RPMI7951 (cell line): Measurements from ENCODE around the gene SDK2. TPM values are rescaled to one million over a fixed set of nuclear protein-coding genes. Genes with fewer than 3 reads are reported as not detected.

Experiments
- DNase-seq: peaks from one replicate; pipeline ENCODE4 v3.0.0-alpha.2; 2012; ENCODE audit warnings: low read depth
- total RNA-seq: library from RNA; depleted of rRNA; stranded (reverse); fragments of >200 nt; shearing (Covaris generic); gene quantifications from 2 replicates; pipeline ENCODE4 v1.2.3, GENCODE V29; 2014

Gene SDK2
- total RNA-seq, 1 experiment from 2014 or later, result 1.1 TPM

DNA sequence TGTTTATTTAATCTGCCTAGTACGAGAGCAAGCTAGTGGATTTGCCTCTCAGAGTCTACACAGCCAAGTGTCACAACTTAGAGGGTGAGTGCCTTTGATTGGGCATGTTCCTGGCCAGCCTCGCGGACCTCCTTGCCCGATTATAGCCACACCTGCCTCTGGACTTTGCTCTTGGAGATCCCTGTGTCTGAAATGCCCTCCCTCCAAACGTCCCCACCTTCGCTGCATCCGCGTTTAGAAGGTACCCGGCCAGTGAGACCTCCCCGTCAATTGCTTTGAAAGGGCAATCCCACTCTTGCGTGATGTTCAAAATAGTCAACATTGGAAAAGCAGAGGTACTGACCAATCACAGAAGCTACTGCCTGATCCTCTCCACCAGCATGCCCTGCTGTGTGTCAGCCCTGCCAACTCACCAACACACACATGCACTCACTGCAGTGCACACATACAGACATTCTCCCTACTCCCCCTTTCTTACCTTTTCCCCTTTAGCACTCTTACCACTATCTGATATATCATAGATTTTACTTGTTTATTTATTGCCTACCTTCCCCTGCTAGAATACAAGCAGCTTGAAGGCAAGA is 6.5 kb upstream of the SDK2 start:
- DNase-seq, result no peak

GRCh38 chr17:73650140-73650539 is 5.9 kb upstream of the SDK2 start:
- no peak for DNase-seq

GRCh38 chr17:73648974-73649373 is 4.7 kb upstream of the SDK2 start:
- no peak for DNase-seq

- no peak for DNase-seq
These were observed 4.2 kb upstream of the SDK2 start for GRCh38 chr17:73648543-73648820.

DNA sequence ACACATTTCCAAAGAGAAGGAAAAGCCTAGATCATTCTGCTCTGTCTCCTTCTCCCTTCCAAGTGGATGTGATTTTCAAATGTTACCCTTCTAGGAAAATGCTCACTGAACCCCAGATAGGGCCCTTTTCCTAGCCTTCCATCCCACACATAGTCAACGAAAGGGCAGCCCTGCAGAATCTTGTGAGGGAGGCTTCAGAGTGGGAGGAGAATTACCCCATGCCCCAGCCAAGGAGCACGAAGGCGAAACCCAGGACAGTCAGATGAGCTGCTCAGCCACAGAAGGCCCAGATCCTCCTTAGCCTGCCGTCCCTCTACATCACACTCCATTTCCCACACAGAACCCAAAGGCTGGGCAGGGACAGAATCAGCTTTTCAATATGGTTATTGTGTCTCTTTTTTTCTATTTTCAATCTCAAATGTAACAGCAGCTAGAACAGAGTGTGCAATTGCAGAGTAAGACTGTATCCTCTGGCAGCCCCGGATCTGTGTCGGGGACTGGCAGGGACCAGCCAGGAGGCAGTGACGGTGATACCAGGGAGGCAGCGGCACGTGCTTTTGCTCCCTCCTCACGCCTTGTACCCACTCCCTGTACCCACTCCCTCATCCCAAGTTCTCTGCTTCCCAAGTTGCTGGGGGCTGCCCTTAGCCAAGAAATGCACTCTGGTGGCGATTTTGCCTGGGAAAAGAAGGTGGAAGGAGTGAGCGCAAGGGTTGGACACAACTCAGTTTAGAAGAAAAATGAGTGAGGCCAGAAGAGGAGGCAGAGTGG is 3.7 kb upstream of the SDK2 start:
- no peak for DNase-seq

DNA sequence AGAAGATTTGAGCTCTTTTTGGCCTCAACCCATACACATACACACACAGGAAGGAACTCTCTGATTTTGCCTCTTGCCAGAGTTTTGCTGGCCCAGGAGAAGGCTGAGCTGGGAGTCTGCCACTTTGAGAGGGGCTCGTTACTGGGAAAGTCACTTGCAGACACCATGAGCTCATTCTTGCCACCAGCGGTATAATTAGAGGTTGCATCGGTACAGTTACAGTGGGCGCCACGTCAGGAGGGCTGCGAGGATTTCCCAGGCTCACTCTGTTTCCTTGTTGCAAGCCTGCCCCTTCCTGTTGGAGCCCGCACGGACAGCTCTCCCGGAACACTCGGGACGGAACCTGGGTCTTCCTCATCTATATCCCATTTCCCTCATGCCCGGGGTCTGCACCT is 3.1 kb upstream of the SDK2 start:
- no peak for DNase-seq

DNA sequence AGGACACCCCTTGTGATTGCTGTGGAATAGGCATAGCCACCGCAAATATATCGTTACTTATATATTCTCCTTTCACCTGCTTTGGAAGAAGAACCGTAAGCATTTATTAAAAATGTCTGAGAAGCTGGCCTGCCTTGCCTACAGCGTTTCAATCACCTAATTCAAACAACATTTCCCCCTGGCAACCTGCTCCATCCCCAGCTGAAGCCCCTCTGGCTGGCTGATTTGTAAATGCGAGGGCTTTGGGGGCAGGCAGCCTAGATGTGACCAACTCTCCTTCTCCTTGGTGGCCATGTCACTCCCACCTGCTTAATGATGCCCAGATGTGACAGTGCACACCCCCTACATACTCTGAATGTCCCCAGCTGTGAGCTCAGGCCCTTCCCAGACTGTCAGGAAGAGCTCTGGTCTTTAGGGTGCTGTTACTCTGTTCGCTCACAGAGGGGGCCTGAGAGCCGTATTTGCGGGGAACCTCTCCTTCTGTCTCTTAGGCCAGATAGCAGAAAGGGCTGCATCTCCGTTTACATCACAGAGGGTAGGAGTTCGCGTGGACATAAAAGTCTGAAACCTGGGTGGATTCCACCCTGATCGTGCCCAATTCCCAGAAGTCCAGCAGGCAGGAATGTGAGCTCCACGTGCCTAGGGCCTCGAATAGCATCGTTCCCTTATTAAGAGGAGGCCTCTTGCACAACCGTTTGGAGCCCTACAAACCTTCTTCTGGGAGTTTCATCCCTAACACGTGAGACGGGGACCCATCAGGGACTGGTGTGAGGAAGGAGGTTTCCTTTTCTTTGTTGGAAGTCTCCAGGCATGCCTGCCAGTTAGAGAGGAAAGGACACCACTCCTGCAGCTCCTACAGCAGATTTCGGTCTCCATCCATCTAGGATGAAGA is 2.4 kb upstream of the SDK2 start:
- DNase-seq, result peak; percentile 18

GRCh38 chr17:73645050-73645871 is 1.0 kb upstream of the SDK2 start:
- peak; percentile 17 for DNase-seq

- DNase-seq, result no peak
These were observed 447 bp downstream of the SDK2 start for GRCh38 chr17:73643852-73644144.

DNA sequence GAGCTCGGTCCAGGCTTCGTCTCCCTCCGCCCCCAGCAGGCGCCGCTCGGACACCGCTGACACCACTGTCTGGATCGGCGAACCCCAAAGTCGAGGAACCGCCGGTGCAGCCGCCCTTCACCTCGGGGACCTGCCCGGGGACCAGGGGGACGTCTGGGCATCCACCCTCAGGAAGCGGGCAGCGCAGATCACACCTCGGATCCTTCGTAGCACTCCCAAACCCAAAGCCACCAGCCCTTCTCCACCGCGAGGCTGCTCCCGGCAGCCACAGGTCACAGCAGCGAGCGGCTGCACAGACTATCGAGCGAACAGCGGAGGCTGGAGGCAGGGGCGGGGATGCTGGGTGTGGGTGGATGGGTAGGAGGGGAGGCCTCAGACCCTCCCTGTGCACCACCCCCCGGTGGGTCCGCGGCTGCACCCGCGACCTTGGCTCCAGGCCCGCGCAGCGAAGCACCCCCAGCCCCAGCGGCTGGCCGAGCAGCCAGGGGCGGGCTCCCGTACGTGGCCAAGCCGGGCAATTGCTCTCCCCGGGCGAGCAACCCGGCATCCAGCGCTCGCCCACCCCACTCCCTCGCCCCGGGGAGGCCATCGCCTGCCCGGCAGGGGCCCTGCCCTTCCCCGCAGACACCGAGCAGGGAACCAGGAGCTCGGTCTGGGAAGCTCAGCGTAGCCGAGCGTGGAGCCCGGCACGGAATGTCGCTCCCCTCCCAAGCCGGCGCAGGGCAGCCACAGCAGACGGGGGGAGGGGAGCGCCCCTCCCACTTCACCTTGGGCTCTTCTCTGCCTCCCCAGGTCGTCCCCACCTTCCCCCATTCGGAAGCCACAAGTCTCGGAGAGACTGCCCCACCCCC is 1.0 kb downstream of the SDK2 start:
- no peak for DNase-seq

GRCh38 chr17:73642659-73643000 is 1.6 kb downstream of the SDK2 start:
- no peak for DNase-seq

DNA sequence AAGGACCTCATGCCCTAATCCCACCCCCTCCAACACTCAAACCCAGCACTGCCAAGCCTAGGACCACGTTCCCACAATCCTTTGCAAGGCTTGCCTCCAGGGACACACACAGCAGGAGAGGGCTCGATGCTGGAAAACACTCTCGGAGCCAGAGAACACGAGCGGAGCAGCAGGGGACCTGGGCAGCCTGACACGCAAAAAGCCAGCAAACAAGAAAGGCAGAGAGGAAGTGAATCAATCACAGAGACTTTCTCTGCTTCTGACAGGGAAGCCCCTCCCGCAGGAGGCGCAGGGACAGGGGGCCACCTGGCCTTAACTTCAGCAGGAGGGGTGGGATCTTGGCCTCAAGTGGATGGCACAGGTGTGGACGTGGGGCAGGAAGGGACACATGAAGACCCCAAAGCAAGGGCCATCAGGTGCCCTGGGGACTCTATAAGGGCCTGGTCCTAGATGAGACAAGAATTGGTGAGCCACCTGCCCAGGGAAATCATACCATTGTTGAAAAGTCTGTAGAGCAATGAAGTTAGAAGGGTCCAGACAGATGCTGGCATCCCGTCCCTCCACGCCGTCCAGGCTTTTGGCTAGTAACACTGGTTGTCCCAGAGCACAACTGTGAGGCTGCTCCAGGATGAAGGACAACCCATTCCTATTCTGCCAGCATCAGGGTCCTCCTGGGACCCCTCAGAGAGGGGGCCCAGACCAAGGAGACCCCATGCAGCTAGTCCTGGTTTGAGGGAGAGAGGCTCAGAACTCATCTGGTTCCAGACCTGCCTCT is 2.2 kb downstream of the SDK2 start:
- no peak for DNase-seq

- no peak for DNase-seq
These were observed 3.6 kb downstream of the SDK2 start for GRCh38 chr17:73640691-73641090.

DNA sequence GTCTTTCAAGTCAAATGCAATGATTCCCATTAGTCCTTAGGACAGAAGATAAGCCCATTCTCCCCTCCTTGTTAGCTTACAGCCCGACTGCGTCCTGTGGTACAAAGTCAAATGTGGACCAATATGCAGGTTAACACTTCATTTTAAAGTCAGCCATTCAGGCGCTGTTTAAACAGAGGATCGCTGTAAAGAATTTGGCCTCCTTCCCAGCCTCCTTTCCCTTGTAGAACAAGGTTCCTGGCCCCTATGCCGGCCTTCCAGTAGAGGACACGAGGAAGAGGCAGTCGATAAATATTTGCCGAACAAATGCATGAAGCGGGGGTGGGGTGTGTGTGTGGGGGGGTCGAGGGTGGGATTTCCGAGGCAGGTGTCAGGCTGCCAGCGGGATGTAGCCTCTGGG is 4.3 kb downstream of the SDK2 start:
- DNase-seq, result no peak

GRCh38 chr17:73639322-73639721 is 4.9 kb downstream of the SDK2 start:
- peak; percentile 55 for DNase-seq

DNA sequence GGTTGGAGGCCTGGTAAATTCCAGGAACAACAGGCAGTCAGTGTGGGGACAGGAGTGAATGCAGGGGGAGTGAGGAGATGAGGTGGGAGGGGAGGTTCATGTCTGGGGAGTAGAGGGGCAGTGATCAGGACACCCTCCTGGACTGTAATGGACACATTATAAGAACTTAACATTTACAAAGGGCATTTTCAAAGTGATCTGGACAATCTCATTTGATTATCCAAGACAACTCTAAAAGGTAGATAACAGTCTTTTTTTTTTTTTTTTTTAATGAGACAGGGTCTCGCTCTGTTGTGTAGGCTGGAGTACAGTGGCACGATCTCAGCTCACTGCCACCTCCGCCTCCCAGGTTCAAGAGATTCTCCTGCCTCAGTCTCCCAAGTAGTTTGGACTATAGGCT is 5.7 kb downstream of the SDK2 start:
- DNase-seq, result no peak

DNA sequence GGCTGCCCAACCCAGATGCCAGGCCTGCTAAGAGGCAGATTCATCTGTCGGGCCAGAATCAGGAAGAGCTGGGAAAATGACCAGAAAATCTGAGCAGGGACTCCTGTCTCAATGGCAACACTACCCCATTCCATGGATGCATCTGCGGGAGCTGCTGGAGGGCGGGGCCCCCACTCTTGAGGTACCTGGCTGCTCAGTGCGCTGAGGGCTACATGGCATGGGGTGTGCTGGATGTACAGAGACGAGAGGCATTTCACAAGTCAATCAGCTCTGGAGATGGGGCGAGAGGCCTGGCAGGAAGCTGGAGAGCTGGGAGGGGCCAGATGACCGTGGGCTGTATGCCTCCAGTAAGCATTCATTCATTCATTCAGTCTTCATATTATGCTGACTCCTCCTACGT is 6.4 kb downstream of the SDK2 start:
- no peak for DNase-seq

DNA sequence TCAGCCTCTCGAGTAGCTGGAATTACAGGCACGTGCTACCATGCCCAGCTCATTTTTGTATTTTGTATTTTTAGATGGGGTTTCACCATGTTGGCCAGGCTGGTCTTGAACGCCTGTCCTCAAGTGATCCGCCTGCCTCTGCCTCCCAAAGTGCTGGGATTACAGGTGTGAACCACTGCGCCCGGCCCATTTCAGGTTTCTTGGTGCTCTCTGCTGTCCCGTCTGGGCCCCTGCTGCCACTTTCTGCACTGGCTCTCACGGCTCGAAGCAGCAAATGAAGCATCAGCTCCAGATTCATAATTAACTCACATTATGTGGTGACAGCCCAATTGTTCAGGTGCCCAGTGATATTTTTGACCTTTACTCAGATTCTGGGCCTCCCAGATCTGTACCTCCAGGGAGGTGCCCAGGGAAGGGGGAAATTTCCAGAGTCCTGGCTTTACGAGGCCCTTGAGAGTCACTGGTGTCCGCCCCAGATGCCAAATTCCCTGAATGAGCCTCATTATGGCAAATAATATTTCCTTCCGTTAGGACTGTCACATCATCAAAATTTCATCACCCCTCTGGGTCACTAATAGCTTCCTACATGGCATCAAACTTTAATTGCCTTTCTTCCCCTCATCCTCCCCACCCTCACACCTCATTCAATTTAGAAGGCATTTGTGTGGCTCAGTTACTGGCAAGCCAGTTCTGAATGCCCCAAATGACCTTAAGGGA is 9.0 kb downstream of the SDK2 start:
- no peak for DNase-seq

GRCh38 chr17:73634629-73635028 is 9.6 kb downstream of the SDK2 start:
- DNase-seq, result no peak

- DNase-seq, result no peak
These were observed 10.5 kb downstream of the SDK2 start for GRCh38 chr17:73633736-73634135.
